H1 (cell line): ENCODE data around the gene TRIM52.

Experiments
- CBX8 ChIP-seq: fragments of 300-800, 300-1000 bp; sonication (generic); IDR thresholded peaks from 2 replicates; pipeline ENCODE4 v1.7.1; 2016; ENCODE audit warnings: low read depth, low read length, borderline replicate concordance
- CHD2 ChIP-seq: IDR thresholded peaks from 2 replicates; pipeline ENCODE4 v1.6.1; 2012; ENCODE audit warnings: low read length, improper control_type of control experiment
- CTCF ChIP-seq, 3 experiments: IDR thresholded peaks; 1 replicate in 2 of 3; 2 replicates in 1 of 3; pipeline versions ENCODE4 v1.5.1 to v1.6.1; 2011; ENCODE audit warnings: low read length in 3 of 3, mild to moderate bottlenecking in 3 of 3, inconsistent platforms in 2 of 3, low read depth in 1 of 3, moderate library complexity in 1 of 3; ENCODE audit not compliant: insufficient read depth in 1 of 3; ENCODE audit errors: control extremely low read depth in 1 of 3
- POLR2A ChIP-seq, 2 experiments: IDR thresholded peaks; 1 replicate in 1 of 2; 2 replicates in 1 of 2; pipeline ENCODE4 v1.6.1; 2011; ENCODE audit warnings: low read depth in 2 of 2, low read length in 2 of 2, mild to moderate bottlenecking in 2 of 2; ENCODE audit errors: control extremely low read depth in 1 of 2
- SAP30 ChIP-seq: fragments of 300-600 bp; sonication (generic); IDR thresholded peaks from 2 replicates; pipeline ENCODE4 v1.7.1; 2012; ENCODE audit warnings: low read length, moderate library complexity, mild to moderate bottlenecking, inconsistent platforms; ENCODE audit not compliant: insufficient read depth, insufficient replicate concordance
- ZNF274 ChIP-seq: IDR thresholded peaks from 2 replicates; pipeline ENCODE4 v1.7.0; 2012; ENCODE audit warnings: low read length, borderline replicate concordance; ENCODE audit errors: extremely low read depth

- TF ChIP-seq CHD2 = no peak
- TF ChIP-seq ZNF274 = no peak
- no peak for TF ChIP-seq CTCF (IDR thresholded peaks at IDR 0.05; ENCODE audit: control extremely low read depth in 1 of 3, insufficient read depth in 1 of 3, low read depth in 1 of 3, low read length in 3 of 3)
- TF ChIP-seq POLR2A (IDR thresholded peaks at IDR 0.05; ENCODE audit: control extremely low read depth in 1 of 2, low read depth in 2 of 2, low read length in 2 of 2) = no peak; a peak in 1 of 3 replicates
- TF ChIP-seq CBX8 = no peak
- TF ChIP-seq SAP30 = no peak
Observed at GRCh38 chr5:181242031-181242451, 18.9 kb downstream of the TRIM52 start.
